SK-N-SH treated with all-trans-retinoic acid at 6 μM for 48 hours (cell line): ENCODE data around the gene FRMD5.

Experiments
- ATAC-seq: fragments of 200-7000 bp; cut with Tn5 transposase; 3 replicates; pipeline ENCODE4 v1.9.1; 2020; ENCODE audit warnings: mild to moderate bottlenecking, moderate library complexity
- ARNTL ChIP-seq: fragments of 450-650 bp; formaldehyde crosslinking; IDR thresholded peaks from 2 replicates; pipeline ENCODE4 v1.5.0; 2020; ENCODE audit warnings: low read depth, mild to moderate bottlenecking, moderate library complexity, borderline replicate concordance
- BACH2 ChIP-seq: fragments of 250-450 bp; sonication (Bioruptor Pico); IDR thresholded peaks from 2 replicates; pipeline ENCODE4 v1.9.0; 2021; ENCODE audit warnings: mild to moderate bottlenecking, borderline replicate concordance
- CSDC2 ChIP-seq: fragments of 250-450 bp; sonication (Bioruptor Pico); IDR thresholded peaks from 2 replicates; pipeline ENCODE4 v1.5.0; 2020; ENCODE audit warnings: mild to moderate bottlenecking, moderate library complexity
- ESRRG ChIP-seq: fragments of 250-450 bp; sonication (Bioruptor Pico); IDR thresholded peaks from 2 replicates; pipeline ENCODE4 v1.6.1; 2021; ENCODE audit warnings: mild to moderate bottlenecking
- GLIS3 ChIP-seq: fragments of 250-450 bp; sonication (Bioruptor Pico); IDR thresholded peaks from 2 replicates; pipeline ENCODE4 v1.5.0; 2020; ENCODE audit warnings: mild to moderate bottlenecking, moderate library complexity
- ISL1 ChIP-seq: fragments of 250-450 bp; sonication (Bioruptor Pico); IDR thresholded peaks from 2 replicates; pipeline ENCODE4 v2.1.2; 2022; ENCODE audit warnings: mild to moderate bottlenecking, moderate library complexity
- PPARA ChIP-seq: fragments of 250-450 bp; sonication (Bioruptor Pico); IDR thresholded peaks from 2 replicates; pipeline ENCODE4 v1.5.0; 2020; ENCODE audit warnings: mild to moderate bottlenecking, borderline replicate concordance
- RARB ChIP-seq: fragments of 250-450 bp; sonication (Bioruptor Pico); IDR thresholded peaks from 2 replicates; pipeline ENCODE4 v1.8.0; 2021; ENCODE audit warnings: mild to moderate bottlenecking, moderate library complexity
- SNAI2 ChIP-seq: fragments of 250-450 bp; sonication (Bioruptor Pico); IDR thresholded peaks from 2 replicates; pipeline ENCODE4 v1.5.0; 2020; ENCODE audit warnings: mild to moderate bottlenecking, moderate library complexity
- TCF4 ChIP-seq: fragments of 250-450 bp; sonication (Bioruptor Pico); IDR thresholded peaks from 2 replicates; pipeline ENCODE4 v1.8.0; 2021; ENCODE audit warnings: mild to moderate bottlenecking, moderate library complexity, borderline replicate concordance
- TOX ChIP-seq: fragments of 250-450 bp; sonication (Bioruptor Pico); IDR thresholded peaks from 2 replicates; pipeline ENCODE4 v1.8.0; 2021; ENCODE audit warnings: mild to moderate bottlenecking, moderate library complexity, borderline replicate concordance
- ZC3H10 ChIP-seq: fragments of 250-450 bp; sonication (Bioruptor Pico); IDR thresholded peaks from 2 replicates; pipeline ENCODE4 v1.5.1; 2021; ENCODE audit warnings: mild to moderate bottlenecking, moderate library complexity
- ZFP30 ChIP-seq: fragments of 450-650 bp; formaldehyde crosslinking; IDR thresholded peaks from 2 replicates; pipeline ENCODE4 v1.5.0; 2022; ENCODE audit warnings: mild to moderate bottlenecking, moderate library complexity
- ZNF565 ChIP-seq: fragments of 450-650 bp; formaldehyde crosslinking; conservative IDR thresholded peaks from 2 replicates; pipeline ENCODE4 v1.5.0; 2020; ENCODE audit warnings: low read depth, mild to moderate bottlenecking, moderate library complexity
- ZNF70 ChIP-seq: fragments of 450-650 bp; formaldehyde crosslinking; IDR thresholded peaks from 2 replicates; pipeline ENCODE4 v1.5.0; 2020; ENCODE audit warnings: mild to moderate bottlenecking, moderate library complexity
- ZNF8 ChIP-seq: fragments of 450-650 bp; formaldehyde crosslinking; IDR thresholded peaks from 2 replicates; pipeline ENCODE4 v1.5.0; 2020; ENCODE audit warnings: mild to moderate bottlenecking, moderate library complexity
- TF ChIP-seq, protein P1 (sequence below): fragments of 250-450 bp; sonication (Bioruptor Pico); IDR thresholded peaks from 2 replicates; pipeline ENCODE4 v1.8.0; 2021; ENCODE audit warnings: low read depth, mild to moderate bottlenecking, moderate library complexity, borderline replicate concordance
- TF ChIP-seq, protein P2 (sequence below): fragments of 250-450 bp; sonication (Bioruptor Pico); IDR thresholded peaks from 2 replicates; pipeline ENCODE4 v1.5.1; 2021; ENCODE audit warnings: mild to moderate bottlenecking, moderate library complexity
- TF ChIP-seq, protein P3 (sequence below): fragments of 250-450 bp; sonication (Bioruptor Pico); IDR thresholded peaks from 2 replicates; pipeline ENCODE4 v1.5.1; 2020; ENCODE audit warnings: low read depth, mild to moderate bottlenecking, moderate library complexity
- TF ChIP-seq, protein P4 (sequence below): fragments of 250-450 bp; sonication (Bioruptor Pico); IDR thresholded peaks from 2 replicates; pipeline ENCODE4 v1.8.0; 2020; ENCODE audit warnings: mild to moderate bottlenecking, moderate library complexity, borderline replicate concordance

The FRMD5 gene

DNA sequence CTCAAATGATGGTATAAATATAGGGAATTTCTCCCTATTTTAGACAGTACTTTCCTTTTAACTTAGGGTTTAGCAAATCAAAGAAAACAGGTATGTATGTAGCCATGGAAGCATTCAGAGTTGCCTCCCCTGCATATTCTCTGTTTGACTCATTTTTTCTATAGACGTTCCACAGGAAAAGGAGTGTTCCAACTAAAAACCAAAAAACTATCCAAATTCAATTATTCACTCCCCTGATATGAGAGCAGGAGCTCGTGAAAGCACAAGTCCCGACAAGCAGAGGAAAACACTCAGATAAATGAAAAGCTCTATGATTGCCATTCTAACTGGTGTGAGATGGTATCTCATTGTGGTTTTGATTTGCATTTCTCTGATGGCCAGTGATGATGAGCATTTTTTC, 119.5 kb downstream of the FRMD5 start:
- ATAC-seq, result peak; percentile 33; the same call in 1 of the 3 replicates
- no peak for TF ChIP-seq ZNF8 (CRISPR knock-in tag)
- no peak for TF ChIP-seq BACH2 (CRISPR knock-in tag)
- no peak for TF ChIP-seq CSDC2 (CRISPR knock-in tag)
- no peak for TF ChIP-seq RARB
- no peak for TF ChIP-seq TOX (CRISPR knock-in tag)
- TF ChIP-seq, protein P1, sequence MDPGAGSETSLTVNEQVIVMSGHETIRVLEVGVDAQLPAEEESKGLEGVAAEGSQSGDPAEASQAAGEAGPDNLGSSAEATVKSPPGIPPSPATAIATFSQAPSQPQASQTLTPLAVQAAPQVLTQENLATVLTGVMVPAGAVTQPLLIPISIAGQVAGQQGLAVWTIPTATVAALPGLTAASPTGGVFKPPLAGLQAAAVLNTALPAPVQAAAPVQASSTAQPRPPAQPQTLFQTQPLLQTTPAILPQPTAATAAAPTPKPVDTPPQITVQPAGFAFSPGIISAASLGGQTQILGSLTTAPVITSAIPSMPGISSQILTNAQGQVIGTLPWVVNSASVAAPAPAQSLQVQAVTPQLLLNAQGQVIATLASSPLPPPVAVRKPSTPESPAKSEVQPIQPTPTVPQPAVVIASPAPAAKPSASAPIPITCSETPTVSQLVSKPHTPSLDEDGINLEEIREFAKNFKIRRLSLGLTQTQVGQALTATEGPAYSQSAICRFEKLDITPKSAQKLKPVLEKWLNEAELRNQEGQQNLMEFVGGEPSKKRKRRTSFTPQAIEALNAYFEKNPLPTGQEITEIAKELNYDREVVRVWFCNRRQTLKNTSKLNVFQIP (CRISPR knock-in tag), result no peak
- no peak for TF ChIP-seq ZFP30 (CRISPR knock-in tag)
- no peak for TF ChIP-seq ISL1 (CRISPR knock-in tag)
- TF ChIP-seq GLIS3 (CRISPR knock-in tag), result no peak
- TF ChIP-seq, protein P2, sequence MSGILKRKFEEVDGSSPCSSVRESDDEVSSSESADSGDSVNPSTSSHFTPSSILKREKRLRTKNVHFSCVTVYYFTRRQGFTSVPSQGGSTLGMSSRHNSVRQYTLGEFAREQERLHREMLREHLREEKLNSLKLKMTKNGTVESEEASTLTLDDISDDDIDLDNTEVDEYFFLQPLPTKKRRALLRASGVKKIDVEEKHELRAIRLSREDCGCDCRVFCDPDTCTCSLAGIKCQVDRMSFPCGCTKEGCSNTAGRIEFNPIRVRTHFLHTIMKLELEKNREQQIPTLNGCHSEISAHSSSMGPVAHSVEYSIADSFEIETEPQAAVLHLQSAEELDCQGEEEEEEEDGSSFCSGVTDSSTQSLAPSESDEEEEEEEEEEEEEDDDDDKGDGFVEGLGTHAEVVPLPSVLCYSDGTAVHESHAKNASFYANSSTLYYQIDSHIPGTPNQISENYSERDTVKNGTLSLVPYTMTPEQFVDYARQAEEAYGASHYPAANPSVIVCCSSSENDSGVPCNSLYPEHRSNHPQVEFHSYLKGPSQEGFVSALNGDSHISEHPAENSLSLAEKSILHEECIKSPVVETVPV (CRISPR knock-in tag), result no peak
- no peak for TF ChIP-seq ESRRG (CRISPR knock-in tag)
- no peak for TF ChIP-seq TCF4 (CRISPR knock-in tag)
- no peak for TF ChIP-seq ZNF70
- TF ChIP-seq ARNTL (CRISPR knock-in tag), result no peak
- no peak for TF ChIP-seq PPARA (CRISPR knock-in tag)
- TF ChIP-seq ZNF565 (CRISPR knock-in tag), result no peak
- no peak for TF ChIP-seq SNAI2 (CRISPR knock-in tag)
- TF ChIP-seq, protein P3, sequence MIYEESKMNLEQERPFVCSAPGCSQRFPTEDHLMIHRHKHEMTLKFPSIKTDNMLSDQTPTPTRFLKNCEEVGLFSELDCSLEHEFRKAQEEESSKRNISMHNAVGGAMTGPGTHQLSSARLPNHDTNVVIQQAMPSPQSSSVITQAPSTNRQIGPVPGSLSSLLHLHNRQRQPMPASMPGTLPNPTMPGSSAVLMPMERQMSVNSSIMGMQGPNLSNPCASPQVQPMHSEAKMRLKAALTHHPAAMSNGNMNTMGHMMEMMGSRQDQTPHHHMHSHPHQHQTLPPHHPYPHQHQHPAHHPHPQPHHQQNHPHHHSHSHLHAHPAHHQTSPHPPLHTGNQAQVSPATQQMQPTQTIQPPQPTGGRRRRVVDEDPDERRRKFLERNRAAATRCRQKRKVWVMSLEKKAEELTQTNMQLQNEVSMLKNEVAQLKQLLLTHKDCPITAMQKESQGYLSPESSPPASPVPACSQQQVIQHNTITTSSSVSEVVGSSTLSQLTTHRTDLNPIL (CRISPR knock-in tag), result no peak
- TF ChIP-seq, protein P4, sequence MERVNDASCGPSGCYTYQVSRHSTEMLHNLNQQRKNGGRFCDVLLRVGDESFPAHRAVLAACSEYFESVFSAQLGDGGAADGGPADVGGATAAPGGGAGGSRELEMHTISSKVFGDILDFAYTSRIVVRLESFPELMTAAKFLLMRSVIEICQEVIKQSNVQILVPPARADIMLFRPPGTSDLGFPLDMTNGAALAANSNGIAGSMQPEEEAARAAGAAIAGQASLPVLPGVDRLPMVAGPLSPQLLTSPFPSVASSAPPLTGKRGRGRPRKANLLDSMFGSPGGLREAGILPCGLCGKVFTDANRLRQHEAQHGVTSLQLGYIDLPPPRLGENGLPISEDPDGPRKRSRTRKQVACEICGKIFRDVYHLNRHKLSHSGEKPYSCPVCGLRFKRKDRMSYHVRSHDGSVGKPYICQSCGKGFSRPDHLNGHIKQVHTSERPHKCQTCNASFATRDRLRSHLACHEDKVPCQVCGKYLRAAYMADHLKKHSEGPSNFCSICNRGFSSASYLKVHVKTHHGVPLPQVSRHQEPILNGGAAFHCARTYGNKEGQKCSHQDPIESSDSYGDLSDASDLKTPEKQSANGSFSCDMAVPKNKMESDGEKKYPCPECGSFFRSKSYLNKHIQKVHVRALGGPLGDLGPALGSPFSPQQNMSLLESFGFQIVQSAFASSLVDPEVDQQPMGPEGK (CRISPR knock-in tag), result no peak
- no peak for TF ChIP-seq ZC3H10

DNA sequence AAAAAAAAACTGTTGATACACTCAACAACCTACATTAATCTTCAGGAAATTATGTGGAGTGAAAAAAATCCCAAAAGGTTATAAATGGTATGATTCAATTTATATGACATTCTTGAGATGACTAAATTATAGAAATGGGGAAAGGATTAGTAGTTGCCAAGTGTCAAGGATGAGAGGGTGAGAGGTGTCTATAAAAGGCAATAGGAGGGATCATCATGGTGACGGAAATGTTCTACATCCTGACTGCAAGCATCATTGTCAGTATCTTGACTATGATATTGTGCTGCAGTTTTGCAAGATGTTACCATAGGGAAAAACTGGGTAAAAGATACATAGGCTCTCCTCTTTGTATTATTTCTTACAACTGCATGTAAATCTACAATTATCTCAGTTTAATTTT, 125.6 kb downstream of the FRMD5 start:
- TF ChIP-seq, protein P3 (CRISPR knock-in tag), result no peak
- TF ChIP-seq SNAI2 (CRISPR knock-in tag), result no peak
- TF ChIP-seq, protein P1 (CRISPR knock-in tag), result no peak
- TF ChIP-seq, protein P2 (CRISPR knock-in tag), result no peak
- TF ChIP-seq ISL1 (CRISPR knock-in tag), result no peak
- no peak for ATAC-seq
